ENCODE results near the gene TM4SF1. TPM values are rescaled to one million over a fixed set of nuclear protein-coding genes. Genes with fewer than 3 reads are reported as not detected.

TM4SF1 gene
- total RNA-seq, 4 donors from 2014 or later, result 50.6 to 142 (median 73.8) TPM

DNA sequence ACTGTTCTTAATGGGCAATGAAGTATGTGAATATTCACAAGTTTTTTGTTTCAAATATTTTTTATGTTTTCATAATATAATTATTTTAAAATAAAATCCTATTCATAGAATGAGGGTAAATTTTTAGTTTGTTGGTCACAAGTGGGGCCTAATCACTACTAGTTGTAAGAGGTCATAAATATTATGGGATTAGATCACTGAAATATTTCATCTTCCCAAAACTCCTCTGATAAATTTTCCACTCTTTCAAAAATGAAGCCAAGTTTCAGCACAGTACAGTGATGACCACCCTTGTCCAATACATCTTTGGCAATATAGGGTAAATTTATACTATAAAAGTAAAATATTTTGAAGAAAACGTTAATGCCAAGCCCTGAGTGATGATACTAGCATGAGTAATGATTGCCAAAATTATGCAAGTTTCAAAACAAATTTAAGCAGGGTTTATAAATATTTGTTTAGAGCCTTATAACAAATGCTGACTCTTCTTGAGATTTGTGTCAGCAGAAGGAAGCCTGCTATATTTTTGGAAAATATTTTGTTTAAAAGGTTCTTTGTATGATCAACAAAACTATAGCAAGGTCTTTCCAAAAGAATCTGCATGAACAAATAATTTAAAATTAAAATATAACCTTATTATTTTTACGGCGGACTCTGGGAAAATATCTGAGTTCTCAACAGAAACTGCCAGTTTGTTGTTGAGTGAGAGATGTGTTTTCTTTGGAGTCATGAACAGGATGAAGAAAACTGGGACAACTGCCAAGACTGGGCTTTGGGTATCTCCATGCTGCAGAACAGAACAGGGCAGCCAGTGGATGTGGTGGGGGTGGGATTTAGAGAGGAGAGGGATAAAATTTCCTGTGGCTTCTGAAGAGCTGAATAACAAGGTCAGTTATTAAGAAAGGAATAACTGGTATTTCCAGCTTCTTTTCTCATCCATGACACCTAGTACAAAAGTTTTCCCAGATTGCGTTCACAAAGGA is 17.9 kb upstream of the TM4SF1 start:
- TF ChIP-seq, protein P1, sequence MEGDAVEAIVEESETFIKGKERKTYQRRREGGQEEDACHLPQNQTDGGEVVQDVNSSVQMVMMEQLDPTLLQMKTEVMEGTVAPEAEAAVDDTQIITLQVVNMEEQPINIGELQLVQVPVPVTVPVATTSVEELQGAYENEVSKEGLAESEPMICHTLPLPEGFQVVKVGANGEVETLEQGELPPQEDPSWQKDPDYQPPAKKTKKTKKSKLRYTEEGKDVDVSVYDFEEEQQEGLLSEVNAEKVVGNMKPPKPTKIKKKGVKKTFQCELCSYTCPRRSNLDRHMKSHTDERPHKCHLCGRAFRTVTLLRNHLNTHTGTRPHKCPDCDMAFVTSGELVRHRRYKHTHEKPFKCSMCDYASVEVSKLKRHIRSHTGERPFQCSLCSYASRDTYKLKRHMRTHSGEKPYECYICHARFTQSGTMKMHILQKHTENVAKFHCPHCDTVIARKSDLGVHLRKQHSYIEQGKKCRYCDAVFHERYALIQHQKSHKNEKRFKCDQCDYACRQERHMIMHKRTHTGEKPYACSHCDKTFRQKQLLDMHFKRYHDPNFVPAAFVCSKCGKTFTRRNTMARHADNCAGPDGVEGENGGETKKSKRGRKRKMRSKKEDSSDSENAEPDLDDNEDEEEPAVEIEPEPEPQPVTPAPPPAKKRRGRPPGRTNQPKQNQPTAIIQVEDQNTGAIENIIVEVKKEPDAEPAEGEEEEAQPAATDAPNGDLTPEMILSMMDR (IDR thresholded peaks at IDR 0.05; ENCODE audit: low read depth), result no peak

DNA sequence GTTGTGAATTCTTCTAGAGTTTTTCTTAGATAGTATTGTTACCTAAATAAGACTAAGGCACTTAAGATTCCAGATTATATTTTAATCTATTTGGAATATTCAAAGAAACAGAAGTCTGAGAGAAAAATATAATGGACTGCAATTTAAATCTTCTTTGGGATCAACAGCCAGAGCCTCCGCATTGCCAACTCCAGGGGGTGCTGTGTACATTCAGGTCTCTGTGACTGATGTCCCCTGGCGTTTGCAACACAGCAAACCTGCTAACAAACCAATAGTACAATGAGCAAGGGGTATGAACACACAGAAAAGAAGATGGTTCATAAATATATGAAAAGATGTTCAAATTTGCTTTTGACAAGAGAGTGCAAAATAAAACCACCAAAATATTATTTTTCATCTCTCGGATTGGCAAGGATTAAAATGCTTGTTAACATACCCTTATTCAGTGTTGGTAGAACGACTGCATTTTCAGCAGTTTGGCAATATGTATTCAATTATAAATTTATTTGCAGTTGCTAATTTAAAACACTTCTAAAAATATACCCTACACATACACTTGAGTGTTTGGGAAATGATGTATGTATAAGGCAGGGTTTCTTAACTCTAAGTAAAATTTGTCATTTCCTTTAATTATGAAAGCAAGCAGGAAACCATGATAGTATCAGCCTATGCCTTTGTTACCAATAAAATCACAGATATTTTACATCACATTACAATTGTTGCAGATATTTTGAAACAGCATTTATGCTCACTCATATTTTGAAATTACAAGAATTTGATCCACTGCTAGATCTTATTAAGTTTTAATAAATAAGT is 16.1 kb upstream of the TM4SF1 start:
- TF ChIP-seq, protein P1 (IDR thresholded peaks at IDR 0.05; ENCODE audit: low read depth), result no peak

DNA sequence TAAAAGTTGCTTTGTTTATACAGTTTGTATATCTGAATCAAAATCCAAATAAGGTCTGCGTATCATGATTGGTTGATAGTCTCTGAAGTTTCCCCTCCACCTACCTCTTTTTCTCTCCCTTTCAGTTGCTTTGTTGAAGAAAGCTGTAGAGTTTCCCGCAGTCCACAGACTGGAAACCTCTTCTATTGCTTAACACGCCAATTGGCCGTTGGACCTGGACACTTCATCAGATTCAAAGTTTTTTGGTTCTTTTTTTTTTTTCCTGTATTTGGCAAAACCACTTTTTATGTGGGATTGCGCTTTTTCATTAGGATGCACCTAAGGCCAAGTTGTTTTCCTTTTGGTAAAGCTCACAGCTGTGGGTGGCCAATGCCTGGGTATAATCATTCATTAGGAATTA is 14.5 kb upstream of the TM4SF1 start:
- TF ChIP-seq, protein P1 (IDR thresholded peaks at IDR 0.05; ENCODE audit: low read depth), result no peak

DNA sequence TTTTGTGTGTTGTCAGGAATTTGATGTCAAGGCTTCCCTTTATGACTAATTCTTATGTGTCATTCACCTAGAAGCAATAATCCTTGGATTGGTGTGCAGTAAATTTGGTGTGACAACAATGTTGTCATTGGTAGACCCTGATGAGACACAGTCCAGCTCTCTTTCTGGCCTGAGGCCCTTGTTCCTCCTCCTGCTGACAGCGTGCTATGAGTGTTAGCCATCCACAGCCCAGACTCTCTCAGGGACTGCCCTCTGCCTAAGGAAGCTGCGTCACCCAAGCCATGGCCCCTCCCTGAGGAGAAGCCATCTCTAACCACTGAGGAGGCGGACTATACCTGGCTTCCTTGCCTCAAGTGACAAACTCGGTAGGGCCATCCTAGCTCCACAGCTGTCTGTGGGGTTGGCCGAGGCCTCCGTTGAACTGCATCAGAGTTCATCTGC is 13.3 kb upstream of the TM4SF1 start:
- TF ChIP-seq, protein P1 (IDR thresholded peaks at IDR 0.05; ENCODE audit: low read depth), result no peak

DNA sequence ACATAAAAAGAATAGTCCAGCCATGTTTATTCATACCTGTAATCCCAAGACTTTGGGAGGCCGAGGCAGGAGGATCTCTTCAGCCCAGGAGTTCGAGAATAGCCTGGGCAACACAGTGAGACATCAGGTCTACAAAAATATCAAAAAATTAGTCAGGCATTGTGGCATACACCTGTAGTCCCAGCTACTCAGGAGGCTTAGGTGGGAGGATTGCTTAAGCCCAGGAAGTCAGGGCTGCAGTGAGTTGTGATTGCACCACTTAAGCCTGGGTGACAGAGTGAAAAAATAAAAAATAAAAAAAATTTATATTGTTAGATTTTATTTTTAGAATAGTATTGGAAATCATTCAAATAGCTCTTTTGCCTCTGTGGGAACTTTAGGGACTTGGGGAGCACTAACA is 12.8 kb upstream of the TM4SF1 start:
- TF ChIP-seq, protein P1 (IDR thresholded peaks at IDR 0.05; ENCODE audit: low read depth), result no peak

DNA sequence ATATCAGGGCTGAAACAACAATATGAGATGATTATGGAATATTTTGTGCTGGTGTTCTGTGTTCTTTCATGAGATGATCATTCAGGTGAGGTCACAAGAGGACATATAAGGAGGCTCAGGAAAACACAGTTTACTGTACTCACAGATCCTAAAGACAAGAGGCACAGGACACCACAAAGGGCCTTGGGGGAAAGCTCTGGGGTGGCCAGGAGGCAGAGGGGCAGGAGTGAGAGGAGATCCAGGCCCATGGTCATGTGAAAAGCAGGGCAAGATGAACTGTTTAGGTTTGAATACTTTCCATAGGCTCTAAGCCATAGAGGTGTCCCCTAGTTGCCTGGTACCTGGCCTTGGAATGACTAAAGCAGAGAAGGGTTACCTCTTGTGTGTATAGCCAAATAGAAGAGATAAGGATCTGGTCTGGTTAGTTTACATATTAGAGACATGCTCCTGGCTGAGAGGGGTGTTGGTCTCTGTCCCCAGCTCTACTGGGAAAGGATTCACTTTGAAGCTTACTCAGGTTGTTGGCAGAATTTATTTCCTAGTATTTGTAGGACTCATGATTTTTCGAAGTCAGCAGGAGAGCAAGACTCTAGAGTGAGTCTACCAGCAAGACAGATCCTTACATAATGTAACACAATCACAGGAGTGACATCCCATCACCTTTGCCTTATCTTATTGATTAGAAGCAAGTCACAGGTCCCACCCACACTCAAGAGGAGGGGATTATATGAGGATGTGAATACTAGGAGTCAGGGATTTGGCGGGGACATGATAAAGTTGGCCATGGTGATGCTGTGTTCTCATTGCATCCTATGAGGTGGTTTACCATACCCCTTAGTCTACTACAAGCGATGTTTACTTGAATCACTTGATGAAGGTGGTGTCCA is 11.3 kb upstream of the TM4SF1 start:
- TF ChIP-seq, protein P1 (IDR thresholded peaks at IDR 0.05; ENCODE audit: low read depth), result no peak
